ENCODE results near the gene DUSP10. TPM values are rescaled to one million over a fixed set of nuclear protein-coding genes. Genes with fewer than 3 reads are reported as not detected.

Gene DUSP10
- total RNA-seq, 1 donor from 2014 or later: 3.2 TPM

DNA sequence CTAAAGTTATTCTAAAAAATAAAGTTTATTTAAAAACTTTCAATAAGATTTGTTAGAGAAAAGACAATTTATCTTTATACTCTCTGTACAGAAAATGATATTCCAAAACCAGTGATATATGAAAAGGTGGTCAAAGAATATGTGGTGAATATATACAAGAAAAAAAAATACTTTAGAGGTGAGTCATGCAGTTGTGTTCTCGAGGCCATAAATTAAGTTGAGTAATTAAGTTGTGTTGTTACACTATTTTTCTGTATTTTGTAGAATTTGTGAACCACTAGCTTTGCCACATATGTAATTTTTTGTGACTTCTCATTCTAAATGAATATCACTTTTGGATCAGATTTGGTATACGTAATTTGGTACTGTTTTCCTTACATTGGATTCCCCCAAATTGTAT is 23.6 kb upstream of the DUSP10 start:
- no peaks in the 10 kb centered on the region for H3K27me3 Mint-ChIP-seq (ENCODE audit: unreplicated experiment)
- no peak for DNase-seq (ENCODE audit: extremely low spot score, unreplicated experiment)
- TF ChIP-seq, protein P1, sequence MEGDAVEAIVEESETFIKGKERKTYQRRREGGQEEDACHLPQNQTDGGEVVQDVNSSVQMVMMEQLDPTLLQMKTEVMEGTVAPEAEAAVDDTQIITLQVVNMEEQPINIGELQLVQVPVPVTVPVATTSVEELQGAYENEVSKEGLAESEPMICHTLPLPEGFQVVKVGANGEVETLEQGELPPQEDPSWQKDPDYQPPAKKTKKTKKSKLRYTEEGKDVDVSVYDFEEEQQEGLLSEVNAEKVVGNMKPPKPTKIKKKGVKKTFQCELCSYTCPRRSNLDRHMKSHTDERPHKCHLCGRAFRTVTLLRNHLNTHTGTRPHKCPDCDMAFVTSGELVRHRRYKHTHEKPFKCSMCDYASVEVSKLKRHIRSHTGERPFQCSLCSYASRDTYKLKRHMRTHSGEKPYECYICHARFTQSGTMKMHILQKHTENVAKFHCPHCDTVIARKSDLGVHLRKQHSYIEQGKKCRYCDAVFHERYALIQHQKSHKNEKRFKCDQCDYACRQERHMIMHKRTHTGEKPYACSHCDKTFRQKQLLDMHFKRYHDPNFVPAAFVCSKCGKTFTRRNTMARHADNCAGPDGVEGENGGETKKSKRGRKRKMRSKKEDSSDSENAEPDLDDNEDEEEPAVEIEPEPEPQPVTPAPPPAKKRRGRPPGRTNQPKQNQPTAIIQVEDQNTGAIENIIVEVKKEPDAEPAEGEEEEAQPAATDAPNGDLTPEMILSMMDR (IDR thresholded peaks at IDR 0.05): no peak

DNA sequence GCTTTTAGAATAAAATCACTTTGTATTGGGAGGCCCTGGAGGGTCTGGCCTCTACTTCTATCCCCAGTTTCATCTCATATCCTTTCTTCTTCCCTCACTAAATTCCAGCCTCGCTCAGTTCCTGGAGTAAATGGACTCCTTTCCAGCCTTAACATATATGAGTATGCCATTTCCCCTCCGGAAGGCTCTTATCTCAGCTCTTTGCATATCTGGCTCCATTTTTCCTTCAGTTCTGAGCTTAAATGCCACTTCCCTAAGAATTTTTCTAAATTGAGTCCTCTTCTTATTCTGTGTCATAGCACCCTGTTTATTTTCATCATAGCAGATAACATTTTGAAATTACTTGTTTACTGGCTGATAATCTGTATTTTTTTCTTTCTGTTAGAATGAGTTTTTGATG is 20.2 kb upstream of the DUSP10 start:
- no peak for DNase-seq (ENCODE audit: extremely low spot score, unreplicated experiment)
- no peaks in the 10 kb centered on the region for H3K36me3 Mint-ChIP-seq (ENCODE audit: unreplicated experiment)
- H3K4me1 Mint-ChIP-seq (ENCODE audit: unreplicated experiment): peaks cover 13% of the 10 kb centered on the region
- no peak overlapping the region for H3K4me3 Mint-ChIP-seq (ENCODE audit: unreplicated experiment)
- no peaks in the 10 kb centered on the region for H3K9me3 Mint-ChIP-seq (ENCODE audit: unreplicated experiment)
- TF ChIP-seq, protein P1 (IDR thresholded peaks at IDR 0.05): no peak
- H3K27ac Mint-ChIP-seq (ENCODE audit: unreplicated experiment): no peak overlapping the region
- H3K27me3 Mint-ChIP-seq (ENCODE audit: unreplicated experiment): no peaks in the 10 kb centered on the region

More for the DNA sequence above, 23.6 kb upstream of the DUSP10 start:
- Mint-ChIP-seq H3K36me3 (ENCODE audit: unreplicated experiment) (no peaks in the 10 kb centered on the region), H3K27ac (ENCODE audit: unreplicated experiment) (no peak overlapping the region), H3K9me3 (ENCODE audit: unreplicated experiment) (no peaks in the 10 kb centered on the region), H3K4me1 (ENCODE audit: unreplicated experiment) (peaks cover 4% of the 10 kb centered on the region), H3K4me3 (ENCODE audit: unreplicated experiment) (no peak overlapping the region)

DNA sequence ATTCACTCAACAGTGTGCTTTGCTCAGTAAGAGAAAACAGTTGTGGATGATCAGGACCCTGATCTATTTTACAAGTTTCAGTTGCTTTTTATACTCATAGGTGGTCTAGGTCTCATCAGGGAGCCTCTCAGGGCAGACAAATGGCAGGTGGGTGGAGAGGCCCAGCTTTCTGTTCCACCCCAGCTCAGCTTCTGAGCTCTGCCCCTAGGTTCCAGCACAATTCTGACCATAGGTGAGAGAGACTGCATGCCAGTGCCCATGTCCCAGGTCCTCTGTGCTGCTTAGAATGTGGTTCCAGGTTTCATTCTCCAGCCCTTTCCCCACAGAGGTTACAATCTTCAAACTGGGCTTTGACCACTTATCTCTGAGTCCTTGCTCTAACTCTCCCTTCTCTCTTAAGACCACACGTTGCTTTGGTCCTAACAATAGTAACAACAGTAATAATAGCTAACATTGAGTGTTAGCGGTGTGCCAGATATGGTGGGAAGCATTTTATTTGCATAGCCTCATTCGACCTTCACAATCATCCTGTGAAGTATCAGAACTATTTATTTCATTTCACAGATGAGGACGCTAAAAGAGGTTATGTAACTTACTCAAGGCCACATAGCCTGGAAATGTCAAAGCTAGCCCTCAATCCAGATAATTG is 19.6 kb upstream of the DUSP10 start:
- Mint-ChIP-seq H3K36me3 (ENCODE audit: unreplicated experiment) (no peaks in the 10 kb centered on the region), H3K27me3 (ENCODE audit: unreplicated experiment) (no peaks in the 10 kb centered on the region), H3K9me3 (ENCODE audit: unreplicated experiment) (no peaks in the 10 kb centered on the region), H3K4me3 (ENCODE audit: unreplicated experiment) (no peak overlapping the region), H3K27ac (ENCODE audit: unreplicated experiment) (no peak overlapping the region), H3K4me1 (ENCODE audit: unreplicated experiment) (peaks cover 13% of the 10 kb centered on the region)
- no peak for DNase-seq (ENCODE audit: extremely low spot score, unreplicated experiment)
- TF ChIP-seq, protein P1 (IDR thresholded peaks at IDR 0.05): no peak

DNA sequence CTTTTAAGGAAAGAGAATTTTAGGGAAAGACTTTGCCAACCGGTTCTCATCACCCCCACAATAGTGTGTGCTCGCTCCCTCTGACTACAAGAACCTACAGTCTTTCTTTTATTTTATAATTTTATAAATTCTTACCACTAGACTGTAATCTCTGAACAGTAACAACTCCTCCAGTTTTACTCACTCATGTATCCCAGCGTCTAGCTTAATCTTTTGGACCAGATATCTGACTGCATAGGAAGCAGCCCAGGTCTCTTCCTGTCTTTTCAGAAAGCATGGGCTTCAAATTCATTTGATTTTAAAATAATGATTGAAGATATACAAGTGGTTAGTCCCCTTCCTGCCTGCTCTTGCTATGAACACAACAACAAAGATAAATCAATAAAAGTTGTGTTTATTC is 19.0 kb upstream of the DUSP10 start:
- no peaks in the 10 kb centered on the region for H3K36me3 Mint-ChIP-seq (ENCODE audit: unreplicated experiment)
- no peak overlapping the region for H3K4me3 Mint-ChIP-seq (ENCODE audit: unreplicated experiment)
- H3K4me1 Mint-ChIP-seq (ENCODE audit: unreplicated experiment): peaks cover 10% of the 10 kb centered on the region
- TF ChIP-seq, protein P1 (IDR thresholded peaks at IDR 0.05): no peak
- DNase-seq (ENCODE audit: extremely low spot score, unreplicated experiment): no peak
- H3K27me3 Mint-ChIP-seq (ENCODE audit: unreplicated experiment): no peaks in the 10 kb centered on the region
- no peak overlapping the region for H3K27ac Mint-ChIP-seq (ENCODE audit: unreplicated experiment)
- H3K9me3 Mint-ChIP-seq (ENCODE audit: unreplicated experiment): no peaks in the 10 kb centered on the region

DNA sequence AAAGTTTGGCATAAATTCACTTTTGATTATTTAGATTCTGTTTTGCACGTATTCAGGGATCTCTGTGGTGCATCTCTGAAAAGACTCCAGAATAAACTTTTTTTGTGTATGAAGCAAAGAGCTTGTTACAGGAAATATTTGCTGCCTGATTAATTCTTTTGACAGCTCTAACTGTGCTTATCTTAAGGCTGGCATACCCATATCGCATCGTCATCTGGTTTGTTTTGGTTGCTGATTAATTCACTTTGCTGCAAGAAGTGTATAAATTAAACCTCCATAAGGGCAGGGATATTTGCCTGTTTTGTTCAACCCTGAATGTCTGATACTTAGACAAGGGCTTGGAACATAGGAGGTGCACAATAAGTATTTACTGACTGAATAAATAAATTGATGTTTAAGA is 17.5 kb upstream of the DUSP10 start:
- TF ChIP-seq, protein P1 (IDR thresholded peaks at IDR 0.05): no peak
- Mint-ChIP-seq H3K27me3 (ENCODE audit: unreplicated experiment) (no peaks in the 10 kb centered on the region), H3K4me3 (ENCODE audit: unreplicated experiment) (no peak overlapping the region), H3K9me3 (ENCODE audit: unreplicated experiment) (no peaks in the 10 kb centered on the region), H3K27ac (ENCODE audit: unreplicated experiment) (no peak overlapping the region), H3K4me1 (ENCODE audit: unreplicated experiment) (peaks cover 10% of the 10 kb centered on the region), H3K36me3 (ENCODE audit: unreplicated experiment) (no peaks in the 10 kb centered on the region)
- DNase-seq (ENCODE audit: extremely low spot score, unreplicated experiment): no peak

Data from osteocyte (in vitro differentiated cells).